CD4-positive, alpha-beta memory T cell (primary cell): Measurements from ENCODE around the gene XRCC2. TPM values are rescaled to one million over a fixed set of nuclear protein-coding genes. Genes with fewer than 3 reads are reported as not detected.

Source experiments
- CTCF ChIA-PET: fragments of 350-600 bp; sonication (Branson Sonifier 250); formaldehyde crosslinking; loops from one replicate; lab custom pipeline; 2021; ENCODE audit warnings: inconsistent platforms; ENCODE audit not compliant: partially characterized antibody; lab: Charles Lee
- POLR2A ChIA-PET: fragments of 350-600 bp; sonication (Branson Sonifier 250); formaldehyde crosslinking; loops from one replicate; lab custom pipeline; 2021; ENCODE audit not compliant: partially characterized antibody; lab: Charles Lee
- DNase-seq, 5 donors: peaks; one replicate each; pipeline versions ENCODE4 v3.0.0 to v3.0.0-alpha.2; 2020 to 2022; ENCODE audit warnings: mixed read lengths in 1 of 5
- H3K27ac ChIP-seq: one replicate; pipeline ENCODE4 v1.7.0; 2013; ENCODE audit warnings: low read depth, low read length
- H3K27me3 ChIP-seq: 2 replicates; pipeline ENCODE4 v1.7.0; 2013; ENCODE audit warnings: mild to moderate bottlenecking, low read length, moderate library complexity; ENCODE audit not compliant: insufficient read depth
- H3K36me3 ChIP-seq: 2 replicates; pipeline ENCODE4 v1.7.0; 2013; ENCODE audit warnings: mild to moderate bottlenecking, low read length, moderate library complexity; ENCODE audit not compliant: insufficient read depth
- H3K4me1 ChIP-seq: 2 replicates; pipeline ENCODE4 v1.7.0; 2013; ENCODE audit warnings: mild to moderate bottlenecking, low read length, moderate library complexity; ENCODE audit not compliant: insufficient read depth
- H3K4me3 ChIP-seq, 2 donors: one replicate each; pipeline ENCODE4 v1.7.0; 2013; ENCODE audit warnings: low read length in 2 of 2, mild to moderate bottlenecking in 1 of 2
- H3K9me3 ChIP-seq, 2 donors: one replicate each; pipeline ENCODE4 v1.7.0; 2013; ENCODE audit warnings: low read length in 2 of 2, control low read depth in 1 of 2; ENCODE audit not compliant: control insufficient read depth in 1 of 2
- H3K27ac Mint-ChIP-seq, 7 donors: one replicate each; pipeline ENCODE4 v1.8.0; 2020 to 2021; ENCODE audit warnings: mixed read lengths in 7 of 7, mild to moderate bottlenecking in 6 of 7, inconsistent platforms in 3 of 7, moderate library complexity in 3 of 7
- H3K27me3 Mint-ChIP-seq, 2 donors: one replicate each; pipeline ENCODE4 v1.8.0; 2020 to 2021; ENCODE audit warnings: mixed read lengths in 2 of 2
- H3K36me3 Mint-ChIP-seq, 2 donors: one replicate each; pipeline ENCODE4 v1.8.0; 2020 to 2021; ENCODE audit warnings: mixed read lengths in 2 of 2, inconsistent platforms in 1 of 2, mild to moderate bottlenecking in 1 of 2
- H3K4me1 Mint-ChIP-seq, 4 donors: one replicate each; pipeline ENCODE4 v1.8.0; 2020 to 2021; ENCODE audit warnings: mixed read lengths in 4 of 4, mild to moderate bottlenecking in 1 of 4
- H3K4me3 Mint-ChIP-seq, 8 donors: one replicate each; pipeline ENCODE4 v1.8.0; 2020 to 2021; ENCODE audit warnings: mixed read lengths in 8 of 8, mild to moderate bottlenecking in 7 of 8, moderate library complexity in 6 of 8, inconsistent platforms in 3 of 8
- H3K9me3 Mint-ChIP-seq, 8 donors: one replicate each; pipeline ENCODE4 v1.8.0; 2020 to 2021; ENCODE audit warnings: mixed read lengths in 8 of 8, mild to moderate bottlenecking in 5 of 8, inconsistent platforms in 3 of 8, moderate library complexity in 1 of 8
- intact Hi-C: fragments of 100-400 bp; cut with micrococcal nuclease; formaldehyde crosslinking; loops from one replicate; pipeline ENCODE4 v1.15.1; 2023
- polyA plus RNA-seq, 2 donors: library from polyadenylated mRNA; unstranded; fragments of 300-500 nt; fragmentation: Illumina TruSeq; gene quantifications; one replicate each; pipeline ENCODE4 v1.2.3, GENCODE V29; 2021
- total RNA-seq, 2 experiments: library from RNA; stranded (reverse); gene quantifications; one replicate each; pipeline ENCODE4 v1.2.3, GENCODE V29; 2021

The XRCC2 gene
- total and polyA plus RNA-seq, 4 experiments from 2014 or later = 0.48 to 1.1 (median 0.75) TPM; not detected in 1

GRCh38 chr7:152618427-152618826, 57.5 kb downstream of the XRCC2 start:
- Histone ChIP-seq H3K27ac (no peak overlapping the region), H3K27me3 (no peaks in the 10 kb centered on the region), H3K36me3 (no peaks in the 10 kb centered on the region), H3K9me3 (no peaks in the 10 kb centered on the region), H3K4me3 (no peak overlapping the region), H3K4me1 (no peaks in the 10 kb centered on the region)
- CTCF ChIA-PET = no interaction called here
- no peak overlapping the region for H3K4me3 Mint-ChIP-seq
- intact Hi-C loops = no loop called here
- no peak overlapping the region for H3K27ac Mint-ChIP-seq
- no peaks in the 10 kb centered on the region for H3K36me3 Mint-ChIP-seq
- peaks cover 1 to 2% of the 10 kb centered on the region in 2 donors for H3K27me3 Mint-ChIP-seq
- no peak for DNase-seq
- no peaks in the 10 kb centered on the region for H3K4me1 Mint-ChIP-seq
- peaks cover 0 to 4% (median 0%) of the 10 kb centered on the region in 8 donors for H3K9me3 Mint-ChIP-seq
- POLR2A ChIA-PET = no interaction called here

DNA sequence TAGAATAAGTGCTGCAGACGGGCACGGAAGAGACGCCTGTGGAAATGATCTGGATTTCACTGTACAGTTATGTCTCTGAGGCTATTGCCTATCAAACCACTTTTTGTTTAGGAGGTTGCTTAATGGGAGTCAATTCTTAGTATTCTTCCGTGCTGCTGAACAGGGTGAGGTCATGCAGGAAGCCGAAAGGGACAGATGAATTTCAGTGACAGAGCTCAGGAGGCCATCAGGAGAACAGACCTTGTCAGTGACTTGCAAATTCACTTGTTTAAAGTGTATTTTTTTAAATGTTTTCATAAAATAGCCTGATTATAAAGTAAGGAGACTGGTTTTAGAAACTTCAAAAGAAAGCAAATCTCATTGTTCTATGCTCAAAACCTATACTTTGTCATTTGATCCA, 58.9 kb downstream of the XRCC2 start:
- ChIA-PET CTCF (no interaction called here), POLR2A (no interaction called here)
- Mint-ChIP-seq H3K9me3 (peaks cover 0 to 4% (median 0%) of the 10 kb centered on the region in 8 donors), H3K27ac (no peak overlapping the region), H3K4me1 (no peaks in the 10 kb centered on the region), H3K36me3 (no peaks in the 10 kb centered on the region), H3K27me3 (peaks cover 1 to 2% of the 10 kb centered on the region in 2 donors), H3K4me3 (no peak overlapping the region)
- Histone ChIP-seq H3K9me3 (no peaks in the 10 kb centered on the region), H3K4me1 (no peaks in the 10 kb centered on the region), H3K27ac (no peak overlapping the region), H3K4me3 (no peak overlapping the region), H3K27me3 (no peaks in the 10 kb centered on the region), H3K36me3 (no peaks in the 10 kb centered on the region)
- intact Hi-C loops = no loop called here
- no peak for DNase-seq

GRCh38 chr7:152615031-152615741, 60.8 kb downstream of the XRCC2 start:
- CTCF ChIA-PET = no interaction called here
- H3K36me3 Mint-ChIP-seq = no peaks in the 10 kb centered on the region
- Histone ChIP-seq H3K9me3 (no peaks in the 10 kb centered on the region), H3K27me3 (no peaks in the 10 kb centered on the region), H3K4me1 (no peaks in the 10 kb centered on the region), H3K27ac (no peak overlapping the region), H3K4me3 (no peak overlapping the region), H3K36me3 (no peaks in the 10 kb centered on the region)
- peaks cover 0 to 2% (median 0%) of the 10 kb centered on the region in 8 donors for H3K9me3 Mint-ChIP-seq
- peaks cover 1 to 2% of the 10 kb centered on the region in 2 donors for H3K27me3 Mint-ChIP-seq
- H3K27ac Mint-ChIP-seq = no peak overlapping the region
- DNase-seq = no peak
- intact Hi-C loops = no loop called here
- POLR2A ChIA-PET = no interaction called here
- no peaks in the 10 kb centered on the region for H3K4me1 Mint-ChIP-seq
- H3K4me3 Mint-ChIP-seq = no peak overlapping the region

DNA sequence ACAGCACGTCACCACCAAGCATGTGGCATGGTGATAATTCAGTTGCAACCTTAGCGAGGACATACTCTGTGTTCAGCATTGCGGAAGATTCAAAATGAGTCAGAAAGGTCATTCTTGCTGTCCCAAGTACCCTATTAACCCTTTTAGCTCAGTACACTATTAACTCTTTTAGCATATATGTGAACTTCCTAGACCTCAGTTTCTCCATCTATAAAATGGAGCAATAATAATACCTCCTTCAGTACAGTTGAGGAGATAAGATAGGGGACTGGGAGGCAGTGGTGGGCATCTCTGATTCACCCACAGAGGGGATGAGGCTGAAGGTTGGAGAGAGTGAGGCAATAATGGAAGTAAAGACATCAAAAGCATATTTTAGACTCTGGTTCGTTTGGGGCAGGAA, 67.3 kb downstream of the XRCC2 start:
- Mint-ChIP-seq H3K4me3 (no peak overlapping the region), H3K4me1 (peaks cover 0 to 2% (median under 1%) of the 10 kb centered on the region in 4 donors), H3K27ac (no peak overlapping the region), H3K27me3 (peaks cover 0 to 1% of the 10 kb centered on the region in 2 donors), H3K9me3 (no peaks in the 10 kb centered on the region), H3K36me3 (no peaks in the 10 kb centered on the region)
- no peaks in the 10 kb centered on the region for H3K36me3 ChIP-seq
- ChIA-PET CTCF (no interaction called here), POLR2A (no interaction called here)
- H3K9me3 ChIP-seq = no peaks in the 10 kb centered on the region
- DNase-seq = no peak
- intact Hi-C loops = no loop called here
- H3K27me3 ChIP-seq = no peaks in the 10 kb centered on the region
- no peak overlapping the region for H3K27ac ChIP-seq
- no peaks in the 10 kb centered on the region for H3K4me1 ChIP-seq
- no peak overlapping the region for H3K4me3 ChIP-seq

DNA sequence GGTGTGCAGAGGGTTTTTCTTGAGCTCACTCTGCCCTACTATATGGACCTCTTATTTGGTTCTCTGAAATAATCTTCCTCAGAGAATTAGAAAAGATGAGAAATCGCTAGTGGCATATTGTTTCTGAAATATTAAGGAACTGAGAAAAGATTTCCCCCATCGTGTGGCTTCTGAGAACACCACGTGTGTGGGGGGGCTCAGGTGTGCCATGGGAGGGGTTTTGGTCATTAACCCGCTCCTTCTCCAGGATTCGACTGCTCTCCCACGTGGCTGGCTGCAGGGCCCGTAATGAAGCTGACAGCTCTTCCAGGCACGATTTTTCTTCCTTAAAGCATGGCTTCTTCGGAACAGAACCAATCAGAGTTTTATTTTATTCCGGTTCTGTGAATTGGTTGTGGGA, 67.7 kb downstream of the XRCC2 start:
- no peaks in the 10 kb centered on the region for H3K36me3 ChIP-seq
- H3K27ac Mint-ChIP-seq = no peak overlapping the region
- no peak overlapping the region for H3K27ac ChIP-seq
- CTCF ChIA-PET = no interaction called here
- no peaks in the 10 kb centered on the region for H3K9me3 Mint-ChIP-seq
- H3K4me3 Mint-ChIP-seq = no peak overlapping the region
- no peak for DNase-seq
- intact Hi-C loops = no loop called here
- peaks cover 0 to 1% of the 10 kb centered on the region in 2 donors for H3K27me3 Mint-ChIP-seq
- no peak overlapping the region for H3K4me3 ChIP-seq
- H3K4me1 Mint-ChIP-seq = peaks cover 0 to 2% (median under 1%) of the 10 kb centered on the region in 4 donors
- H3K4me1 ChIP-seq = no peaks in the 10 kb centered on the region
- H3K9me3 ChIP-seq = no peaks in the 10 kb centered on the region
- H3K27me3 ChIP-seq = no peaks in the 10 kb centered on the region
- H3K36me3 Mint-ChIP-seq = no peaks in the 10 kb centered on the region
- POLR2A ChIA-PET = no interaction called here

GRCh38 chr7:152607007-152607406, 68.9 kb downstream of the XRCC2 start:
- peak overlapping the region in 1 of 7 donors; percentile 19 for H3K27ac Mint-ChIP-seq
- Histone ChIP-seq H3K9me3 (no peaks in the 10 kb centered on the region), H3K4me3 (no peak overlapping the region), H3K4me1 (no peaks in the 10 kb centered on the region), H3K27ac (no peak overlapping the region), H3K27me3 (no peaks in the 10 kb centered on the region), H3K36me3 (no peaks in the 10 kb centered on the region)
- no peak overlapping the region for H3K4me3 Mint-ChIP-seq
- H3K36me3 Mint-ChIP-seq = no peaks in the 10 kb centered on the region
- H3K4me1 Mint-ChIP-seq = peaks cover 0 to 2% (median under 1%) of the 10 kb centered on the region in 4 donors
- no peaks in the 10 kb centered on the region for H3K9me3 Mint-ChIP-seq
- POLR2A ChIA-PET = no interaction called here
- CTCF ChIA-PET = interaction anchor here (0.6 to 1.2 kb wide), 2 partner anchors 16 to 297 kb away, joined by 3 read pairs; no protein-coding TSS in a partner anchor
- intact Hi-C loops = no loop called here
- no peak for DNase-seq
- H3K27me3 Mint-ChIP-seq = peaks cover 0 to 1% of the 10 kb centered on the region in 2 donors

DNA sequence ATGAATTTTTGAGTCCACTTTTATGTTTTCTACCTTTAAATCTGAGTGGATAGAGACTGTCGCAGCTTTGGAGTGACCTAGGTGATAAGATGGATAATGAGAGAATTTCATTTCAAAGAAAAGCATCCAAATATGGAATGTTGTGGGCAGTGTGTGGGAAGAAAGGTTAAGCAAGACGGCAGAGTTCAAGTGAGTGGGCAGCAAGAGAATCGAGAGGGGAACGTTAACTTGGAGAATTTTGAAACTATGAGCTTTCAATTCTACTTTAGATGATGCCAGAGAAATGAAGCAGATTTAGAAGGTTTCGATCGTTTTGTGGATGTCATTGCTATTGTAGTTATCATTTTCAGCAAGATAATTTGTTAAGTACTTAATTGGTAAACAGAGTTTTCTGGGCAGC, 73.0 kb downstream of the XRCC2 start:
- Mint-ChIP-seq H3K27me3 (peaks cover 2 to 3% of the 10 kb centered on the region in 2 donors), H3K36me3 (no peaks in the 10 kb centered on the region), H3K4me1 (no peaks in the 10 kb centered on the region), H3K4me3 (no peak overlapping the region), H3K27ac (no peak overlapping the region), H3K9me3 (no peaks in the 10 kb centered on the region)
- H3K36me3 ChIP-seq = no peaks in the 10 kb centered on the region
- no peak for DNase-seq
- H3K4me3 ChIP-seq = no peak overlapping the region
- intact Hi-C loops = no loop called here
- no peaks in the 10 kb centered on the region for H3K9me3 ChIP-seq
- H3K4me1 ChIP-seq = no peaks in the 10 kb centered on the region
- ChIA-PET CTCF (no interaction called here), POLR2A (no interaction called here)
- no peak overlapping the region for H3K27ac ChIP-seq
- H3K27me3 ChIP-seq = no peaks in the 10 kb centered on the region
